Esophagus squamous epithelium (tissue), 4 donors: Measurements from ENCODE around the gene CYB5R4.

Experiments
- CTCF ChIP-seq, 6 experiments: fragments of 450-650 bp in 4 of 6; fragments of 200-600 bp in 2 of 6; sonication (generic) in 2 of 6; IDR thresholded peaks; one replicate each; pipeline ENCODE4 v1.5.1; 2016 to 2019; ENCODE audit warnings: antibody characterized with exemption in 6 of 6, mild to moderate bottlenecking in 4 of 6, moderate library complexity in 4 of 6
- POLR2A ChIP-seq, 4 donors: fragments of 450-650 bp; IDR thresholded peaks; one replicate each; pipeline ENCODE4 v1.6.1; 2017; ENCODE audit warnings: antibody characterized with exemption in 4 of 4, mild to moderate bottlenecking in 4 of 4, moderate library complexity in 3 of 4

GRCh38 chr6:83853178-83854000 lies 6.1 kb upstream of the CYB5R4 start, which contains the start of gene RIPPLY2:
- TF ChIP-seq POLR2A (IDR thresholded peaks at IDR 0.05) (no peak), CTCF (IDR thresholded peaks at IDR 0.05) (no peak)
